ENCODE measurements around the gene FGFBP2. TPM values are rescaled to one million over a fixed set of nuclear protein-coding genes. Genes with fewer than 3 reads are reported as not detected.

FGFBP2 gene
- total RNA-seq, 6 donors from 2014 or later: 1.8 to 9.7 (median 3.8) TPM; not detected in 1

DNA sequence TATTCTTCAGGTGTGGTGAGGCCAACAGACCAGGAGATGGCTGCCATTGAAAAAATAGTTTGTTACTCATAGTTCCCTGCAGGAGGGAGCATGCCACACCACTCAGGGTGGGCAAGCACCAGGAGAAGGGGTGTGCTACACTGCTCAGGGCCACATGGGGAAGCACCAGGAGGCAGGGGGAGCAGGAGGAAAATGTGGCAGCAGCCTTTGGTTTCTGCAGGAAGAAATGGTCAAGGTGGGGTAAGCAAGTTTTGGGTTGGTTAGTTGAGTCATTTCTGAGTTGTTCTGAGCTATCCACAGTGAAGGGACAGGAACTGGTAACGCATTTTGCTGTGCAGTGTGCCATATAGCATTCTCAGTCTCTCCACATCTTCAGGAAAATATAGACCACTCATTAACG is 48.2 kb downstream of the FGFBP2 start:
- TF ChIP-seq POLR2A (IDR thresholded peaks at IDR 0.05) (no peak), EP300 (IDR thresholded peaks at IDR 0.05) (no peak), POLR2AphosphoS5 (IDR thresholded peaks at IDR 0.05) (no peak)
- TF ChIP-seq, protein P1, sequence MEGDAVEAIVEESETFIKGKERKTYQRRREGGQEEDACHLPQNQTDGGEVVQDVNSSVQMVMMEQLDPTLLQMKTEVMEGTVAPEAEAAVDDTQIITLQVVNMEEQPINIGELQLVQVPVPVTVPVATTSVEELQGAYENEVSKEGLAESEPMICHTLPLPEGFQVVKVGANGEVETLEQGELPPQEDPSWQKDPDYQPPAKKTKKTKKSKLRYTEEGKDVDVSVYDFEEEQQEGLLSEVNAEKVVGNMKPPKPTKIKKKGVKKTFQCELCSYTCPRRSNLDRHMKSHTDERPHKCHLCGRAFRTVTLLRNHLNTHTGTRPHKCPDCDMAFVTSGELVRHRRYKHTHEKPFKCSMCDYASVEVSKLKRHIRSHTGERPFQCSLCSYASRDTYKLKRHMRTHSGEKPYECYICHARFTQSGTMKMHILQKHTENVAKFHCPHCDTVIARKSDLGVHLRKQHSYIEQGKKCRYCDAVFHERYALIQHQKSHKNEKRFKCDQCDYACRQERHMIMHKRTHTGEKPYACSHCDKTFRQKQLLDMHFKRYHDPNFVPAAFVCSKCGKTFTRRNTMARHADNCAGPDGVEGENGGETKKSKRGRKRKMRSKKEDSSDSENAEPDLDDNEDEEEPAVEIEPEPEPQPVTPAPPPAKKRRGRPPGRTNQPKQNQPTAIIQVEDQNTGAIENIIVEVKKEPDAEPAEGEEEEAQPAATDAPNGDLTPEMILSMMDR (IDR thresholded peaks at IDR 0.05): no peak
- H3K9me3 ChIP-seq: no peaks in the 10 kb centered on the region
- no peaks in the 10 kb centered on the region for H3K36me3 ChIP-seq
- DNase-seq: no peak
- H3K27ac ChIP-seq: no peak overlapping the region
- ATAC-seq (ENCODE audit: low FRiP score in 2 of 2): no peak
- peaks cover 0 to 4% (median 0%) of the 10 kb centered on the region in 4 donors for H3K4me1 ChIP-seq
- H3K27me3 ChIP-seq: no peaks in the 10 kb centered on the region
- WGBS, 2 donors: 90 to 100% methylated on average over 2 of the region's 2 CpGs
- H3K4me3 ChIP-seq: no peak overlapping the region

DNA sequence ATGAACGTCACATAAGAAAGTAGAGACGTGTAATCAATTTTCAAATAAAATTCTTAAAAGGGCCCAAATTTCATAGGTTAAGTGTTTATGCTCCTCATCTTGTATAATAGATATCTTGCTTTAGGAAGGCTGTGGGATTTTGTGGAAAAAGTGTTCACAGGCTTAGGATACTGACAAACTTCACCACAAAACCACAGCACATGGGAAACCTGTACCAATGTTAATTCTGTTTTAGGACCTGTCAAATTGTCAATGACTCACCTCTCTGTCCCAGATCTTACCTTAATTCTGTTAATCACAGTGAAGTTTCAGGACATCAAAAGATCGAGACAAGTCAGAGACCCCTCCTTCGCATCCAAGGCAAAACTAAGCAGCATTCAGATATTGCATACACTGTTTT is 48.7 kb downstream of the FGFBP2 start:
- Histone ChIP-seq H3K4me3 (no peak overlapping the region), H3K27ac (no peak overlapping the region), H3K27me3 (no peaks in the 10 kb centered on the region), H3K36me3 (no peaks in the 10 kb centered on the region), H3K9me3 (no peaks in the 10 kb centered on the region), H3K4me1 (peaks cover 0 to 4% (median 0%) of the 10 kb centered on the region in 4 donors)
- no peak for TF ChIP-seq POLR2A (IDR thresholded peaks at IDR 0.05)
- WGBS, 2 donors: 94 to 96% methylated on average over 4 of the region's 4 CpGs
- ATAC-seq (ENCODE audit: low FRiP score in 2 of 2) (no peak), DNase-seq (no peak)

DNA sequence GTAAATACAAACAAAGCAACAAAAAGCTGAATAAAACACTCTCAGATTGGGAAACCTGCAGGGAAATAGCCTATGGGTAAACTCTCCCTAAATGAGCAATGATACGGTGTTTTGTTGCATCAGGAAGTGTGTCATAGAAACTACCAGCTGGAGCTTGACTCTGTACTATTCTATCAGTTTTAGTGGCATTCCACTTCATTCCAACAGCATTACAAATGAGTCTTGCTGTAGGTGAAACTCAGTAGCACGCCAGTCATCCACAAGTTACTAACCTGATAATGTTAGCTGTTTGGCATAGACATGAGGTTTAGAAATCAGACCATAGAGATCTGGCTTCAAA is 49.4 kb downstream of the FGFBP2 start:
- DNase-seq: no peak
- no peaks in the 10 kb centered on the region for H3K9me3 ChIP-seq
- no peak overlapping the region for H3K27ac ChIP-seq
- H3K4me1 ChIP-seq: peaks cover 0 to 4% (median 0%) of the 10 kb centered on the region in 4 donors
- ATAC-seq (ENCODE audit: low FRiP score in 2 of 2): no peak
- H3K36me3 ChIP-seq: no peaks in the 10 kb centered on the region
- no peaks in the 10 kb centered on the region for H3K27me3 ChIP-seq
- 56 to 72% methylated on average over 2 of the region's 2 CpGs for whole genome bisulfite sequencing, 2 donors
- TF ChIP-seq POLR2AphosphoS5 (IDR thresholded peaks at IDR 0.05) (no peak), POLR2A (IDR thresholded peaks at IDR 0.05) (no peak), EP300 (IDR thresholded peaks at IDR 0.05) (no peak)
- TF ChIP-seq, protein P1 (IDR thresholded peaks at IDR 0.05): no peak
- no peak overlapping the region for H3K4me3 ChIP-seq

DNA sequence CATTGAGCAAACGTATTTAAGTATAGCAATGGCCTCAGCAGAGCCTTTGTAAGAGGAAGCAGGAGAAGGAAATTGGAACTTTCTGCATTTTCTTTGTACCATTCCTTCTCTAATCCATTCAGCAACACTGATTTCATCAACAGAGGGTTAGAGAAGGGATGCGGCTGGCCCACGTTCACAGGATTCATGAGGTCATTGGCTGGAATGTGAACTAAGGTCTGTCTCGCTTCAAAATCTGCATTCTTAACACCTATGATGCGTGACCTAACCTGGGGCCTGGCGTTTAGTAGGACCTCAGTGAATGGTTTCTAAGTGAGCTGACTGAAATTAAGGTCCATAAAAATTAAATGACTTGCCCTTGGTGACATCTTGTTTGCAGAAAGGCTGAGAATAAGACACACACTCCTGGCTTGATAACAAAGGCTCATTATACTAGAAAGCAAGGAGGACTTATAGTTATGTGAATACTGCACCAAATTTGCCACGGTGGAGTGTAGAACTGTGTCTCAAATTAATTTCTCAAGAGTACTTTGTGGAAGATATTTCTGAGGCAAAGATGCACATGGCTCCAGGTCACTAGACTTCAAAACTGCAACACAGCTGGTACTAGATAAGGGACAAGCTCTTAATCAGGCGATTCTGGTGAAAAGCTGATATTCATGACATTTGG is 49.9 kb downstream of the FGFBP2 start:
- H3K4me1 ChIP-seq: no peaks in the 10 kb centered on the region

DNA sequence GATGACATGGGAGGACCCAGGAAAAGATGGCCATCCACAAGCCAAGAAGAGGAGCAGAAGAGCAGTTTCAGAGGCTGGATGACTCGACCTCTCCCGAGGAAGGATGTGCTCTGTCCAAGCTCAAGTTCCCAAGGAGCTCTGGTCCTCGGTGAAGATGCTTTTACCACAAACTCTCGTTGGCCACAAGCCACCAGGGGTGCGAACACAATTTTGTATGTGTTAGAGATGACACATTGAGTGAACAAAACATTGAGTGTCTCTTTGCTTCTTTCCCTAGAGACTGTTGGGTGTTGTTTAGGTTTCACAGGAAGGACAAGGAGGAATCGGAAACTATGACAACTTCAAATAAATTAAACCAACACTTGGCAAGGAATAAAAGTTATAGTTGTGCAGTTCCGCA is 50.7 kb downstream of the FGFBP2 start:
- DNase-seq: no peak
- H3K27me3 ChIP-seq: no peaks in the 10 kb centered on the region
- no peak overlapping the region for H3K4me3 ChIP-seq
- no peak for TF ChIP-seq EP300 (IDR thresholded peaks at IDR 0.05)
- TF ChIP-seq, protein P1 (IDR thresholded peaks at IDR 0.05): no peak
- TF ChIP-seq POLR2A (IDR thresholded peaks at IDR 0.05): no peak
- no peak for TF ChIP-seq POLR2AphosphoS5 (IDR thresholded peaks at IDR 0.05)
- H3K27ac ChIP-seq: no peak overlapping the region
- ATAC-seq (ENCODE audit: low FRiP score in 2 of 2): no peak
- no peaks in the 10 kb centered on the region for H3K36me3 ChIP-seq
- no peaks in the 10 kb centered on the region for H3K9me3 ChIP-seq
- WGBS, 2 donors: 49 to 58% methylated on average over 7 of the region's 7 CpGs
- H3K4me1 ChIP-seq: no peaks in the 10 kb centered on the region

More for the DNA sequence above, 49.9 kb downstream of the FGFBP2 start:
- ATAC-seq (ENCODE audit: low FRiP score in 2 of 2): no peak
- Histone ChIP-seq H3K4me3 (no peak overlapping the region), H3K27ac (no peak overlapping the region), H3K9me3 (no peaks in the 10 kb centered on the region), H3K27me3 (no peaks in the 10 kb centered on the region), H3K36me3 (no peaks in the 10 kb centered on the region)
- TF ChIP-seq POLR2A (IDR thresholded peaks at IDR 0.05) (no peak), POLR2AphosphoS5 (IDR thresholded peaks at IDR 0.05) (no peak), EP300 (IDR thresholded peaks at IDR 0.05) (no peak)
- TF ChIP-seq, protein P1 (IDR thresholded peaks at IDR 0.05): no peak
- DNase-seq: no peak
- WGBS, 2 donors: 69 to 74% methylated on average over 8 of the region's 8 CpGs

Other genes with a start within 250 kb of the FGFBP2 start
- 10 to 100 TPM in 5 of 6 donors, 1 to 10 TPM in 1; 8.5 to 72.3 (median 28.3) TPM for gene CD38, start 184.8 kb downstream of the FGFBP2 start, total RNA-seq
- gene FGFBP1, start 24.4 kb downstream of the FGFBP2 start, total RNA-seq: 10 to 100 TPM in 1 of 6 donors, 1 to 10 TPM in 3, not detected in 2; 3.1 to 14.4 (median 4.9) TPM
- gene PROM1, start 120.8 kb upstream of the FGFBP2 start, total RNA-seq: 10 to 100 TPM in 1 of 6 donors, 1 to 10 TPM in 5; 1.6 to 43.6 (median 4.3) TPM

Measured in upper lobe of left lung (tissue), 6 donors.